Motor neuron (in vitro differentiated cells): ENCODE data around the gene GRIK1. TPM values are rescaled to one million over a fixed set of nuclear protein-coding genes. Genes with fewer than 3 reads are reported as not detected.

ENCODE experiments used
- ATAC-seq, 8 experiments: fragments of 200-7000 bp; cut with Tn5 transposase; replicated peaks in 6 of 8; 2 replicates each; pipeline ENCODE4 v1.8.0; 2021; ENCODE audit warnings: mild to moderate bottlenecking in 8 of 8, moderate library complexity in 8 of 8
- H3K27ac ChIP-seq, 2 donors: fragments of 250-450 bp; sonication (Bioruptor Pico); 2 replicates each; pipeline ENCODE4 v1.9.0; 2021; ENCODE audit warnings: antibody characterized with exemption in 2 of 2, mild to moderate bottlenecking in 2 of 2, moderate library complexity in 1 of 2
- H3K4me1 ChIP-seq, 2 donors: fragments of 250-450 bp; sonication (Bioruptor Pico); replicated peaks in 1 of 2; 2 replicates each; pipeline ENCODE4 v1.6.1; 2021; ENCODE audit warnings: antibody characterized with exemption in 2 of 2, mild to moderate bottlenecking in 2 of 2, moderate library complexity in 1 of 2
- H3K4me3 ChIP-seq, 5 donors: fragments of 250-450 bp; sonication (Bioruptor Pico); 2 replicates each; pipeline ENCODE4 v1.9.0; 2021; ENCODE audit warnings: antibody characterized with exemption in 5 of 5, mild to moderate bottlenecking in 5 of 5, moderate library complexity in 4 of 5
- WGBS, 10 experiments: fragments of 450-650 bp; shearing (Covaris generic); methylation state at CpG; one replicate each; pipeline ENCODE4 v1.0.0; 2022; 5-methylcytosine and 5-hydroxymethylcytosine counted together
- in situ Hi-C, 9 experiments: fragments of 400-800 bp; cut with MboI; loops; one replicate each; pipeline ENCODE4 v1.15.0; 2021; ENCODE audit warnings: low sequenced_read_pairs in 9 of 9, low pct_unique_long_range_greater_than_20kb in 2 of 9; ENCODE audit not compliant: unreplicated experiment in 9 of 9
- total RNA-seq, 8 experiments: library from RNA; unstranded; fragments of 300-600 nt; gene quantifications; 2 replicates each; pipeline versions ENCODE4 v1.2.3 to v1.2.4, GENCODE V29; 2022

Gene GRIK1
- total RNA-seq, 8 experiments from 2014 or later, result 0.15 to 8.7 (median 3.9) TPM

GRCh38 chr21:29748391-29749167, 191.2 kb downstream of the GRIK1 start:
- ATAC-seq, result no peak
- Histone ChIP-seq H3K4me1 (no peaks in the 10 kb centered on the region), H3K27ac (no peak overlapping the region), H3K4me3 (no peak overlapping the region)
- in situ Hi-C loops, result no loop called here
- WGBS, 10 experiments, result 24 to 93% (median 64%) methylated on average over 1 to 8 of the region's 8 CpGs; no CpG with 5 or more reads in 2 of the 10 experiments

DNA sequence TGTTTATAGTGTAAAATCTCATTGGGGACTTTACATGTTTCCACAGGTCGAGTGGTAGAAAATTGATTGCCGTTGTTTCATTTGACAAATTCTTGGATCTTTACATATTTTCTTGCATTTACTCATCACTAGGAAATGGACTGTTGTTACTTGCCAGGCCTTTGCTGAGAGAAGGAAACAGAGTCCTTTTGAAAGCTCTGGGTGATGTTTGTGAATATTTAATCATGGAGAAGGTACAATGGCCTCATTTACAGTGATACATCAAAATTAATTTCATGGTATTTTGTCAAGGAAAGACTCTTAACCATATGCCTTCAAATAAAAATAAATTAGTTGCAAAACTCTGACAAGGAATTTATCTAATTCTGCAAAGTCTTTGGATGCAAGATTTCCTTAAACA, 198.0 kb downstream of the GRIK1 start:
- no peak overlapping the region for H3K27ac ChIP-seq
- 10 to 100% (median 80%) methylated on average over 1 to 2 of the region's 2 CpGs; no CpG with 5 or more reads in 3 of the 10 experiments for WGBS, 10 experiments
- in situ Hi-C loops, result no loop called here

DNA sequence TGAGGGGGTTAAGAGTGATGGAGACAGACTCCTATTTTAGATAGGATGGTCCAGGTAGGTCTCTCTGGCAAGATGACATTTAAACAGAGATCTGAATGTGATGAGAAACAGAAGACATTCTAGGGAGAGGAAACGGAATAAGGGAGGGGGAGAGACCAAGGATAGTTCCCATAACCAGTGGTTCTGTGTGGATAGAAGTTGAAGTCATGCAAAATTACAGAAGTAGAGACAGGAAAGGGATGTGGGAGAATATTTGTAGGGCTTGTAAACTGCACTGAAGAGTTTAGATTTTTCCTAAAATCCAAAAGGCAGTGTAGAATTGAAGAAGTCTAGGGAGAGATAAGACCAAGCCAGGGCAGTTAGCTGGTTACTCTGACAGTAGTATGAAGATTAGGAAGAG, 200.6 kb downstream of the GRIK1 start:
- in situ Hi-C loops, result no loop called here
- Histone ChIP-seq H3K27ac (no peak overlapping the region), H3K4me3 (no peak overlapping the region), H3K4me1 (peaks cover 2 to 12% of the 10 kb centered on the region in 2 donors)
- WGBS, 10 experiments, result 0 to 90% (median 72%) methylated on average over 1 of the region's 1 CpG; no CpG with 5 or more reads in 2 of the 10 experiments
- ATAC-seq, result no peak

More for the DNA sequence above, 198.0 kb downstream of the GRIK1 start:
- peaks cover 2 to 12% of the 10 kb centered on the region in 2 donors for H3K4me1 ChIP-seq
- ATAC-seq, result no peak
- no peak overlapping the region for H3K4me3 ChIP-seq

DNA sequence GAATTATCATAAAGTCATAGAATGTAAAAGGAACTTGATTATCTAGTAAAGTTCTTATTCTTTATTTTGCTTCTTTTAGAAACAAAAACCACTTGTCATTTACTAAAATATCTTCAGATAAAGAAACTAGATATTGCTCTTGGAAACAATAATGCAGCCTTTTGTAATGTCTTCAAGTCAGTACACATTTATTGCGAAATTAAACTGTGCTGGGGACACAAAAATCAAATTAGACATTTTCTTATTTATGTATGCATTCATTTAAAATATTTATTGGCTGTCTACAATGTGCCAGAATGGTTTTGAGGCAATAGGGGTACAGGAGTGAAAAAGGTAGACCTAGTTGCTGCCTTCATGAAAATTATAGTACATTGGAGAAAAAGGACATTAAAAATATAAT, 201.1 kb downstream of the GRIK1 start:
- no peak overlapping the region for H3K27ac ChIP-seq
- no peak overlapping the region for H3K4me3 ChIP-seq
- ATAC-seq, result no peak
- 0 to 100% (median 56%) methylated on average over 1 of the region's 1 CpG for WGBS, 10 experiments
- H3K4me1 ChIP-seq, result peaks cover 2 to 12% of the 10 kb centered on the region in 2 donors
- in situ Hi-C loops, result no loop called here

DNA sequence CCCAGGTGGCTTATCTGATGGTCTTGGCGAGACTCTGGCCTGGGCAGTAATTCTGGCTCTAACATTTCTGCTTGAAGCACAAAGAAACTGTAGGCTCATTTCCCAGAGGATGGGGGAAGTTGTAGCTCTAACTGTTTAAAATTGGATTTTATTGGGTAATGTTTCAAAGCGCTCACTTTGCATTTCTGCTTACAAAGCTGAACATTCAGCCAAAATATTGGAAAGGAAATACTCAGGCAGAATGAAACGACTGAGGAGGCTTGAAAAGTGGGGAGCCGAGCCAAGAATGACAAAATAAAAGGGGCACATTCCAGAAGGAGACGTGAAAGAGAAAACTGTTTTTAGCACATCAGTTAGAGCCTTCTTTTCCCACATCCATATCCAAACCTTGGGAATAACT, 202.6 kb downstream of the GRIK1 start:
- in situ Hi-C loops, result no loop called here
- Histone ChIP-seq H3K4me3 (no peak overlapping the region), H3K27ac (no peak overlapping the region), H3K4me1 (peaks cover 2 to 12% of the 10 kb centered on the region in 2 donors)
- WGBS, 10 experiments, result 0 to 92% (median 51%) methylated on average over 2 to 5 of the region's 5 CpGs; no CpG with 5 or more reads in 2 of the 10 experiments
- no peak for ATAC-seq

GRCh38 chr21:29730281-29730680, 209.5 kb downstream of the GRIK1 start:
- 0 to 100% (median 80%) methylated on average over 1 of the region's 1 CpG; no CpG with 5 or more reads in 1 of the 10 experiments for WGBS, 10 experiments
- Histone ChIP-seq H3K4me1 (peaks cover 0 to 7% of the 10 kb centered on the region in 2 donors), H3K4me3 (no peak overlapping the region), H3K27ac (no peak overlapping the region)
- ATAC-seq, result no peak
- in situ Hi-C loops, result no loop called here

- Histone ChIP-seq H3K4me3 (no peak overlapping the region), H3K27ac (no peak overlapping the region), H3K4me1 (peaks cover 0 to 10% of the 10 kb centered on the region in 2 donors)
- in situ Hi-C loops, result no loop called here
- no peak for ATAC-seq
Observed at GRCh38 chr21:29726044-29726443, 213.8 kb downstream of the GRIK1 start.

DNA sequence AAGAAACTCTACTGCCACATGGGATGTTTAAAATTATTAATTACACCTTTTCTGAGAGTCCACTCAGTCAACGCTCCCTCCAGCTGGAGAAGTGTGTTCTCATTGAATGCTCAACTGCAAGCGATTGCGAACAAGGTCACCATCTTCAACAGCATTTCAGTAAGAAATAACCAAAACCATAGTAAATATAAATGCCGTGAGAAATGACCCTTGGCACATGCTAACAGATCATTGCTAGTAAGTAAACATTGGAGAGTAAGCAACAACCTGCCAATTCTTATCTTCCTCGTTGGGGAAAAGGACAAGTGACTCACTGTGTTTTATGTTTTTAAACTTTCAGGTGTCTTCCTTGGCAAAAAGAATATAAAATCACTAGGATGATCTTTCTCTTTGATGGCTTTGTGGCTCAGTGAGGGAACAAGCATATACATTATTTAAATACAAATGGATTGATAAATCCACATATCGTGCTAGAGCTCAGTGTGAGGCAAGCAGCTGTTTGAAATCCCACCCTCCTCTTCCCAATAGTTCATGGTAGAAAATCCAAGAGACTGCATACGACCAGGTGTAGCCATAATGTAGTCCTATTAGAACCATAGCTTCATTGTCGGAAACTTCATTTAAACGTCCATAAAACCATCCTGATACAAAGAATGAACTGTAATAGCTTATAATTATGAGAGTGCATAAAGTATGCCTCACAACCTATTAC, 214.6 kb downstream of the GRIK1 start:
- Histone ChIP-seq H3K4me1 (peaks cover 0 to 19% of the 10 kb centered on the region in 2 donors), H3K27ac (no peak overlapping the region), H3K4me3 (no peak overlapping the region)
- in situ Hi-C loops, result no loop called here
- ATAC-seq, result no peak
- WGBS, 10 experiments, result 62 to 95% (median 79%) methylated on average over 3 to 8 of the region's 9 CpGs

- in situ Hi-C loops, result no loop called here
- peaks cover 0 to 32% of the 10 kb centered on the region in 2 donors for H3K4me1 ChIP-seq
Observed at GRCh38 chr21:29721964-29722363, 217.8 kb downstream of the GRIK1 start.

DNA sequence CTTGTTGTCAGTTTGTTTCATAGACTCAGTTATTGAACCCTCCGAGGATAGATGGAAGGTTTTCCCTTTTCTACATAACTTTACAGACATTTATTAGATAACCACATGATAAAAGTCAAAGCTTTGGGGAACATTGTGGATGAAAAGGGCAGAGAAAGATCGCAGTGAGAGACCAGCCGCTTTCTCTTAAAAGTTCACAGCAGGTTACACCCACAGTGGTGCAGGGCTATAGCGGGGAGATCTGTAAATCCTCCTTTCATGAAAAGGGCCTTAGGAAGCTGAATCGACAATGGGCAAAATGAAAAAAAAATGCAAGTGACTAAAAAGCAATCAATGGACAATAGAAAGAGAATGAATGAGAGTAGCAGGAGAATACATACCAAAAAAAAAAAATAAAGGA, 218.6 kb downstream of the GRIK1 start:
- Histone ChIP-seq H3K4me1 (peaks cover 0 to 32% of the 10 kb centered on the region in 2 donors), H3K4me3 (no peak overlapping the region), H3K27ac (no peak overlapping the region)
- in situ Hi-C loops, result no loop called here
- no peak for ATAC-seq
- WGBS, 10 experiments, result 23 to 79% (median 63%) methylated on average over 4 to 5 of the region's 5 CpGs; no CpG with 5 or more reads in 1 of the 10 experiments

More at GRCh38 chr21:29721964-29722363, 217.8 kb downstream of the GRIK1 start:
- WGBS, 10 experiments, result 50 to 100% (median 96%) methylated on average over 1 to 2 of the region's 2 CpGs
- no peak overlapping the region for H3K4me3 ChIP-seq
- ATAC-seq, result no peak
- H3K27ac ChIP-seq, result no peak overlapping the region

- no peak overlapping the region for H3K27ac ChIP-seq
- peaks cover 0 to 26% of the 10 kb centered on the region in 2 donors for H3K4me1 ChIP-seq
- peak in 5 of 8 experiments; percentile 53 to 87 (median 82) for ATAC-seq
- H3K4me3 ChIP-seq, result no peak overlapping the region
- in situ Hi-C loops, result no loop called here
Observed at GRCh38 chr21:29719521-29719920, 220.3 kb downstream of the GRIK1 start.

DNA sequence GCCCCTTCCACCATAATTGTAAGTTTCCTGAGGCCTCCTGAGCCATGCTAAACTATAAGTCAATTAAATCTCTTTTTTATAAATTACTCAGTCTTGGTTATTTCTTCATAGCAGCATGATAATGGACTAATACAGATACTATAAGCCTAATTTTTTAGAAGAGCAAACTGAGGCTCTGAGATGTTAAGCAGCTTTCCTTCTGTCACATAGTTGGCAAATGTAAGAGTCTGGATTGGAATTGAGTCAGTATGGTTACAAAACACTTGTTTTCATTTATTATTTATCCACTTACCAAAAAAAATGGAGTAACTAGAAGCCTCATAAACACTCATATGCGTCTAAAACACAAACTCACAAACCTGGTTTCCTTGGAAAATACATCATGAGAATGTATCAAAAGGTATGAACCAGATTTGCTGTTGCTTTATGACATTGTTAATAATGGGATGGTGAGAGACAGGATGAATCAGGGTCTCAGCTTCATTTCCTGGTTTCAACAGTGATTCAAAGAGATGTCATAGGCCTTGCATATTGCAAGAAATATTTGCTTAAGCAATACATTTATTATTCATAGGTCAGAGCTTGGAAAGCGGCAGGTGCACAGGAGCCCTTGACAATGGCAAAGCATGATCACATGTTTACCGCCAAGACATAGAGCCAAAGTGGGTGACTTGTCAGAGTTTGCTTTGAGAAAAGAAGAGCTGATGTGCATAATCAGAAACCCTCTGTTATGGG, 221.5 kb downstream of the GRIK1 start:
- Histone ChIP-seq H3K4me1 (peaks cover 0 to 26% of the 10 kb centered on the region in 2 donors), H3K4me3 (no peak overlapping the region), H3K27ac (no peak overlapping the region)
- WGBS, 10 experiments, result 0 to 96% (median 63%) methylated on average over 1 to 3 of the region's 3 CpGs
- peak in 7 of 8 experiments; percentile 14 to 74 (median 51) for ATAC-seq
- in situ Hi-C loops, result no loop called here

DNA sequence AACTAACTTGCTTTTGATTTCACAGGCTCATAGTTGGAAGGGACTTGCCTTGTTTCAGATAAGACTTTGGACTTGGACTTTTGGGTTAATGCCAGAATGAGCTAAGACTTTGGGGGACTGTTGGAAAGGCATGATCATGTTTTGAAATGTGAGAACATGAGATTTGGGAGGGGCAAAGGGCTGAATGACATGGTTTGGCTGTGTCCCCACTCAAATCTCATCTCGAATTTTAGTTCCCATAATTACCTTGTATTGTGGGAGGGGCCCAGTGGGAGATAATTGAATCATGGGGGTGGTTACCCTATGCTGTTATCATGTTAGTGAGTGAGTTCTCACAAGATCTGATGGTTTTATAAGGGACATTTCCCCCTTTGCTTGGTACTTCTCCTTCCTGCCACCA, 222.1 kb downstream of the GRIK1 start:
- 50 to 100% (median 60%) methylated on average over 1 of the region's 1 CpG; no CpG with 5 or more reads in 7 of the 10 experiments for WGBS, 10 experiments
- H3K4me3 ChIP-seq, result no peak overlapping the region
- H3K27ac ChIP-seq, result no peak overlapping the region
- in situ Hi-C loops, result no loop called here
- peaks cover 0 to 28% of the 10 kb centered on the region in 2 donors for H3K4me1 ChIP-seq
- no peak for ATAC-seq
